GM21515 (cell line): ENCODE results near the gene GNL2.

Experiments used
- ATAC-seq: cut with Tn5 transposase; IDR thresholded peaks from one replicate; pipeline ENCODE4 v1.9.1; 2021; ENCODE audit not compliant: unreplicated experiment

Gene GNL2

GRCh38 chr1:37517569-37517968, 78.2 kb downstream of the GNL2 start:
- no peak for ATAC-seq
